Activated CD4-positive, CD25-positive, alpha-beta regulatory T cell (primary cell): ENCODE measurements around the gene SOS1.
"Not testable (repeated sequence)": the region's sequence is repeated elsewhere in the genome, so short reads cannot be mapped to it uniquely, and the experiment has no call there.

Source experiments
- DNase-seq, 4 experiments: peaks; one replicate each; lab custom pipeline; 2025; lab: John Stamatoyannopoulos, UW

Gene SOS1

DNA sequence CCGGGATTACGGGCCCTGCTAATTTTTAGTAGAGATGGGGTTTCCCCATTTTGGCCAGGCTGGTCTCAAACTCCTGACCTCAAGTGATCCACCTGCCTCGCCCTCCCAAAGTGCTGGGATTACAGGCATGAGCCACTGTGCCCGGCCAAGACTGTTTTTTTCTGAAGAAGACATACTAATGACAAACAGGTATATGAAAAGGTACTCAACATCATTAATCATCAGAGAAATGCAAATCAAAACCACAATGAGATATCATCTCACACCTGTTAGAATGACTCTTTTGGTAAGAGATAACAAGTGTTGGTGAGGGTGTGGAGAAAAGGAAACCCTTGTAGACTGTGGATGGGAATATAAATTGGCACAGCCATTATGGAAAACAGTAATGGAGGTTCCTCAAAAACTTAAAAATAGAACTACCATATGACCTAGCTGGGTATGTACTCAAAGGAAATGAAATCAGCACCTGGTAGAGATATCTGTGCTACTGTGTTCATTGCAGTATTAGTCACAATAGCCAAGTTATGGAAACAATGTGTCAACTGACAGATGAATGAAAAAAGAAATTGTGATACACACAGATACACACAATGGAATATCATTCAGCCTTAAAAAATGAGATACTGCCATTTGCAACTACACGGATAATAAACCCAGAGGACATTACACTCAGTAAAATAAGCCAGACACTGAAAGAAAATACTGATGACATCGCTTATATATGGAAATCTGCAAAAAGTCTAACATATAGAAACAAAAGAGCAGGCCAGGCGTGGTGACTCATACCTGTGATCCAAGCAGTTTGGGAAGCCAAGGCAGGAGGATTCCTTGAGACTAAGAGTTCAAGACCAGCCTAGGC lies 20.8 kb downstream of the SOS1 start:
- no peak for DNase-seq

DNA sequence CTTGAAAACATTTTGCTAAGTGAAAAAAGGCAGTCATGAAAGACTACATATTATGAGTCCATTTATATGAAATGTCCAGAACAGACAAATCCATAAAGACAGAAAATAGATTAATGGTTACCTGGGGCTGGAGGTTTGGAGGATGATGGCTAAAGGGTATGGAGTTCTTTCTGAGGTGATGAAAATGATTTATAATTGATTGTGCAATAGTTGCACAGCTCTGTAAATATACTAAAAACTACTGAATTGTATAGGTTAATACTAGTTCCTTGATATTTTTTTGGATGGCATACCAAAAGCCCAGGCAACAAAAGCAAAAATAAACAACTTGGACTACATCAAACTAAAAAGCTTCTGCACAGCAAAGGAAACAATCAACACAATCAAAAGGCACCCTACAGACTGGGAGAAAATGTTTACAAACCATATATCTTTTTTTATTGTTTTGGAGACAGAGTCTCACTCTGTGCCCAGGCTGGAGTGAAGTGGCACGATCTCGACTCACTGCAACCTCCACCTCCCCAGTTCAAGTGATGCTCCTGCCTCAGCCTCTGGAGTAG lies 21.5 kb downstream of the SOS1 start:
- DNase-seq, result no peak

DNA sequence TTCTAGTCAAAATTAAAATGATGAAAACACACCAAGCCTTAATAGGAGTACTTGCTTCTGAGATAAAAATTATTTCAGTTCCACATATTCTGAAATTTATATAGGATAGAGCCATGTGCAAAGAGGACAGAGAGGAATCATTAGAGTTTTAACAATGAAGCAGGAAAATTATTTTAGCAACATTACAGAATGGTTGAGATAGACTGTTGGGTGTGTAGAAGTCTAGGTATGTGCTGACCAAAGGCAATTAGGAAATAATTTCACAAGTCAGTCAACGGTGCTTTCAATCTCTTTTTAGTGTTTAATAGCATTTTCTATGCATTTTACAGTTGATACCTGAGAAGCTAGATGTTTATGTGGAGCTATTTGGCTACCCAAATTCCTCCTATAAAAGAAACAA lies 25.2 kb downstream of the SOS1 start:
- DNase-seq, result no peak

DNA sequence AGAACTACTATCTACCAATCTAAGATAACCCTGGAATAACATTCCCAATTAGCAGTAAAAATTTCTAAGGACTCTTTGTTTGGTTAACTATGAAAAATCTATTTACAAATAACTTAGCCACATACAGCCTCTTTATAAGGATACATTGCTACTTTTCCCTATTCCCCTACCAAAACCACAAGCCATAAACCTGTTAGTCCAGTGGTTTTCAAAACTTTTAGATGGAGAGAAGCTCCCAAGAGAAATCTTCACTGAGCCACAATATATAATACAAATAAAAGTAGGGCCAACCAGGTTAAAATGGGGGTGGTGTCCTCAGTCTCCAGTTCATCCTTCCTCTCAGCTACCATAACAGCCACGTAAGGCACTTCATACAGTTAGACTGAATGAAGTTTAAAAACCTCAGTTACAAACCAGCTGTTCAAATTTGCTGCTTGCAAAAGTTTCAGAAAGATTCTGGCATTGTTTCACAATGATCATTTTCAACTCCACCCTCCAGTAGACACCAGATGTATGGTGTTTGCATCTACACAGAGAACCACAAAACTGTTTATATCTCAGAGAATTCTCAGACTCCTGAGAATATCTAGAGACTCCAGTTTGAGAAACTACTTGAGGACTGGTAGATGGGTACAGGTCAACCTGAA lies 26.0 kb downstream of the SOS1 start:
- DNase-seq, result no peak

DNA sequence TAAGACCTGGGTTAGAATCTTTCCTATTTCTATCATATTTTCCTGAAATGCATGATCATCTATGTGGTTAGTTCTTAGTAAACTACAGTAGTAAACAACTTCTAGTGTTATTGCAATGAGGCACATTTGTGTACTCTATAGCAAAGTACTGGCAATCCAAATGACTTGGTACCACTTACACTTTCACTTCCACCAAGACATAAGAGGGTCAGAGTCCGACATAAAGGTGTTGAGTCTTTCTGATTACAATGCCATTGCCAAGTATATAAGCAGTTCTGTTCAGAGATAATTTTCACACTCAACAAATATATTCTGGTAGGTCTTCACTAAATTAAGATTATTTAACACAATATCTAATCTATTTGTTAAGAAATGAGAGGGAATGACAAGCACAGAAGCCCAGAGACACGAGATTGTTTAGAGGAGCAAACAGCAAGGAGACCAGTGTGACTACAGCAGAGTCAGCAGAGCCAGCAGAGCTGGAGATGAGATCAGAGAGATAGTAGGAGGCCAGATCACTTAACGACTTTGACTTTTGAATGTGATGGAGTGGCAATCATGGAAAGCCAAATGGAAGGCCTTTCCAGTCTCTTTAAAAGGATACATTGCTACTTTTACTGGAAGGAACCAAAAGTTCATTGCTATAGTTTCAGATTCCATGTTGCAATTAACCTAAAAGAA lies 27.5 kb downstream of the SOS1 start:
- DNase-seq, result no peak

DNA sequence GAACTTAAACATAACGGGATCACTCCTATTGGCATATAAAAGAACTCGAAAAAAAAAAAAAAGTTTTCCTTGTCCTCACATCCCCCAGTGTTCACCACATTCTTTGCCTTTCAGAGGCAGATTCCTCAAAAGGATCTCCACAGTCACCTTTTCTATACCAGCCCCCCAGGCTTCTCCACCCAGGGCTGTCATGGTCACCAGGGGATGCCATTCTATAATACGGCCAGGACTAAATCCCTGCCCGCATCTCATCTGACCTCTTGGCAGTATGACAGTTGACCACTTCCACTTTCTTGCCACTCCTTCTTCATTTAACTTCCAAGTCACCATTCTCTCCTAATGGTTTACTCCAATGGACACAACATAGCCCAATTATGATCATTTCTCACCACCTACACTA lies 29.3 kb downstream of the SOS1 start:
- no peak for DNase-seq

DNA sequence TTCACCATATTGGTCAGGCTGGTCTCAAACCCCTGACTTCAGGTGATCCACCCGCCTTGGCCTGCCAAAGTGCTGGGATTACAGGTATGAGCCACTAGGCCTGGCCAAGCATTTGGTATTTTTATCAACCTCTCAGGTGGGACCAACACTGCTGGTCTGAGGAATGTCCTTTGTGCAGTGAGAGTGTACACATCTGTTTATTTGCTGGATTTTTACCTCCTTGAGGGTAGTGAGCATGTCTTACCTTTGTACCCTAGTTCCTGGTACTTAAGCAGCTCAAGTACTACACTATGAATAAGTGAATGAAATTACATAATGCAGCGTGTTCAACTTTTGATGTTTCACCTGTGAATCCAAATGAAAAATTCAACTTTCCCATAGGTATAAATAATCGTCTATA lies 29.8 kb downstream of the SOS1 start:
- no peak for DNase-seq

DNA sequence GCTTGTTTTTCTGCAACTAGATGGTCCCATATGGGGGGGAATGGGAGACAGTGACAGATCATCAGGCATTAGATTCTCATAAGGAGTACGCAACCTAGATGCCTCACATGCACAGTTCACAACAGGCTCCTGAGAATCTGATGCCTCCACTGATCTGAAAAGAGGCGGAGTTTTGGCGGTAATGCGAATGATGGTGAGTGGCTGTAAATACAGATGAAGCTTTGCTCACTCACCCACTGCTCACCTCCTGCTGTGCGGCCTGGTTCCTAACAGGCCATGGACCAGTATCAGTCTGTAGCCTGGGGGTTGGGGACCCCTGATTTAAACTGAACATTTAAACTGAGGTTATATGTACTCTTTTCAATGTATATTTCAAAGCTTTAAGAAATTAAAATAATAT lies 40.7 kb downstream of the SOS1 start:
- DNase-seq, result no peak

DNA sequence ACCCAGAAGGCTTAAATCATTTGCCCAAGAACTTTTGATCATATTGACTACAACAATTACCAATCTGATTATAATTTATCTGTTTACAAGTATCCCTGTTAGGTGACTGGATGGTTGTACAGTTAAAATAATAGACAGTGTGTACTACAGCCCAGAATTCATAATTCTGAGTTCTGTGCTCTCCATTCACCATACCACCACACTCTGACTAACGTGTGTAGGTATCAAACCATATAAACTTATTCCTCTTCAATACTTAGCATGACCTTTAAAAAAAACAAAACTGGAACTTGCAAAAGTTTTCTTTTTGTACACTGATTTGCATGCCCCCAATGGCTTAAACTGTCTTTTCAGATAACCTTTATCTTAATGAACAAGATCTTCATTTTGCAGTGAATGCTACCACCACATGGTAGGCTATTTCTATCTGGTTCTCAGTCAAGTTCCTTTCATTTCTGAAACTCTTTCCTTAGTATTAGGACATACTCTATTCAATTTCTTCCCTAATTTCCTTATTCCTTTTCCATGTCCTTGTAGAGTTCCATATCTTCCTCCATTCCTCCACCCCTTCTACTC lies 50.9 kb downstream of the SOS1 start:
- no peak for DNase-seq

DNA sequence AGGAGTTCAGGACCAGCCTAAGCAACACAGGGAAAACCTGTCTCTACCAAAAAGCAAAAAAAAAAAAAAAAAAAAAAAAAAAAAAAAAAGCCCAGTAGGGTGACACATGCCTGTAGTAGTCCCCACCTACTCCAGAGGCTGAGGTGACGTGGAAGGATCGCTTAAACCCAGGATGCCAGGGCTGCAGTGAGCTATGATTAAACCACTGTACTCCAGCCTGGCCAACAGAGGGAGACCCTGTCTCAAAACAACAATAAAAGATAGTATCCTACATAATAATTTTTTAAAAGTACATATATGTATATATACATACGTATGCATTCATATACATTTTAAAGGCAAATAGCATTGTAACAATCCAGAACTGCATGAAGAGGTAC lies 51.7 kb downstream of the SOS1 start:
- DNase-seq, result no peak

DNA sequence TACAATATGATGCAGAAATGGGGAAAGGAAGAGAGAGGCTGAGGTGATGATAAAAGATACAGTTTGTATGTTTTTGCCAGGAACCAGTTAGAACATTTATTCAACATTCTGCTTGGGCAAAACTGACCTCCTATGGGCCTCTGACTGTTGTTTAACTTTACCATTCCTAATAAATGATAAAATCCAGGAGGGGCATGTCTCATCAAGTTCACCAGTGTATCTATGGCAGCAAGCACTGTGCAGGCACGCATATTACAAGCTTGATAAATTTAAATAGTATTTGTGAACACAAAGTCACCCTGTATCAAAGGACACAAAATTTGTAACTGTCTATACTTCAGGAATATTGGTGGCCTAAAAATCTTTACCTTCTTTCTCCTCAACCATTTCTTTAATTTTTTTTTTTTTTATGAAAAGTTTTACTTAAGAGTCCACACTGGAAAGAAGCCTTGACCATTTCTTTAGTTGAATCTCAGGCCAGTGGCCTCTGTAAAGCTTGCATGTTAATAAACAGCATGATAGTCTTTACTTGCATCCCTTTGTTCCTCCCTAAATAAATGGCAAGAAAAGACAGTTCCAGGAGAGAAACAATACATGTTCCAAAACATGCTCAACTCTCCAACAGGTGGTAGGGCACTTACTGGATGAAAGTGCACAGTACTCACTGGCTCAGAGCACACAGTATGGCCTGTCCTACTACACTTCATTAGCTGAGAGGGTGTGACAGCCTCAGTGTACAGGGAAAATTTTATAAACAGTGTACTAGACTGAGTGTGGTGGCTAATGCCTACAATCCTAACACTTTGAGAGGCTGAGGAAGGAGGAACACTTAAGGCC lies 52.3 kb downstream of the SOS1 start:
- DNase-seq, result no peak

DNA sequence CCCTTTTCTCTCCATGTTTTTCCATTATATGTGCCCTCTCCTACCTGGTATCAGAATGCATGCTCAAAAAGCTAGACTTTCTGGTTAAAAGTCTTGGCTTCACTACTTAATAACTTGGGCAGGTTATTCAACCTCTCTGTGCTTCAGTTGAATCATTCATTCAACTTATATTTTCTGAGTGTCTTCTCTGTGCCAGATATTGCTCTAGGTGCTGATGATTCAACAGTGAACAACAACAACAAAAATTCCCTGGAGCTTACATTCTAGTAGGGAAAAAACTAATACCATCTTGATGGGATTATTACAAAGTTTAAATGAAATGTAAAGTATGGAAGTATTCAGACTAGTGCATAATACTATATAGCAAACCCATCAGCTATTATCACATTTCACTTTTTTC lies 55.2 kb downstream of the SOS1 start:
- no peak for DNase-seq

DNA sequence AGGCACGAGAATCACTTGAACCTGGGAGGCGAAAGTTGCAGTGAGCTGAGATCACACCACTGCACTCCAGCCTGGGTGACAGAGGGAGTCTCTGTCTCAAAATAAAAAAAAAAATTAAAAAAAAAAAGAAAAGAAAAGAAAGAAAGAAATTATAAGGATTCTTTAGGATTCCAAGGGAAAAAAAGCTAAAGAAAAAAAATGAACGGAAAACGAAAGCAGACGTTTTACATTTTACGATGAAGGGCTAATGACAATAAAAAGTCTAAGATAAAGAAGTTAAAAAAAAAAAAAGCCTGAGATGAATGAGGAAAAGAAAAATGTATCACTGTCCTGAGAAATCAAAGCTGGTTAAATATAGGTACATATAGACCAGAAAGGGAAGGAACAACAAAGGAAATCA lies 58.5 kb downstream of the SOS1 start:
- no peak for DNase-seq

DNA sequence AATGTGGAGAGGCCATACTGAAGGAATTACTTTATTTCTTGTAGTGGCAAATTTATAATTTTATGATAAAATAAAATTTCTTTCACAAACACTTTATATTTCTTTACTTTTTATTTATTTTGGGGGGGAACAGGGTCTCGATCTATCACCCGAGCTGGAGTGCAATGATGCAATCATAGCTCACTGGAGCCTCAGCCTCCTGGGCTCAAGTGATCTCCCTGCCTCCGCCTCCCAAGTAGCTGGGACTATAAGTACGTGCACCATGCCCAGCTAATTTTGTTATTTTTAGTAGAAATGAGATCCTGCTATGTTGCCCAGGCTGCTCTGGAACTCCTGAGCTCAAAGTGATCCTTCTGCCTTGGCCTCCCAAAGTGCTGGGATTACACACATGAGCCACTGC lies 59.6 kb downstream of the SOS1 start:
- no peak for DNase-seq

DNA sequence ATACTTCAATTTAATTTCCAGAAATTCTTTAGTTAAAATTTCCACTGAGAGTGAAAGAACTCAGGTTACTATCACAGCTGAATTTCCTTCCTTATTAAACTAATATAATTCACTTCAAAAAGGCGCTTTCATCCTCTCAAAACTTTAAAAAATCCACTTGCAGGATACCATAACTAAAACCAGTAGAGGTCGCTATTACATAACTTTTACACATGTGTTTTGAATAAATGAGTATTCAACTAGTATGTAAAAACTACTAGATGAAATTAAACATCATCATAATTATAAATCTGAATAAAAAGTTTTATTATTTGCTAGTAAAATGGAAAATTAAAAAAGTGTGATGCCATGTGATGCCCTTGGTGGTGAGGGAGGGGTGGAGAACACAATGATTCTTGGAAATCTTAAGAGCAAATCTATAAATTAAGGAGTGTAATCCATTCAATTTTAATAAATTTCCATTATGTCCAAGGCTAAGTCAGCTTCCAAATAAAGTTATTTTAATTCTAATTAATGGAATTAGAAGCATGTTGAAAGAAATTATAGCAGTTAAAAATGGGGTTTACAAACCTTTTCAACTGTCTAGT lies 61.4 kb downstream of the SOS1 start:
- DNase-seq, result no peak

DNA sequence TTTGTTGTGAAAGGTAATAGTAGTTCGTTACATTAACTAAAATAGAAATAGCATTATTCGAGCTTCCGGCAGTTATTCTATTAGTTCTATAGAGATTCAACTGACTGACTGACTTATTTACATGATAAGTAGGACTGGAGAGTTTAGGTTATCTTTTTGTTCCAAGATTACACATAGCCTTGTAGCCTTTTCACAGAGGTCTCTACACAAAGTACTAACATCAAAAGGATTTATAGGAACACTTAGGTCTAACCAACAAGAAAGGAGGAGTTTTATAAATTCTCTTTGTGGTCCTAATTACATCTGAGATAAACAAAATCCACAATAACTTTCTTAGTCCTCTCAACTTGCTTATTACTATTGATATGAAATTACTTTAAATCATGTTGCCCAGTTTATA lies 62.8 kb downstream of the SOS1 start:
- no peak for DNase-seq

DNA sequence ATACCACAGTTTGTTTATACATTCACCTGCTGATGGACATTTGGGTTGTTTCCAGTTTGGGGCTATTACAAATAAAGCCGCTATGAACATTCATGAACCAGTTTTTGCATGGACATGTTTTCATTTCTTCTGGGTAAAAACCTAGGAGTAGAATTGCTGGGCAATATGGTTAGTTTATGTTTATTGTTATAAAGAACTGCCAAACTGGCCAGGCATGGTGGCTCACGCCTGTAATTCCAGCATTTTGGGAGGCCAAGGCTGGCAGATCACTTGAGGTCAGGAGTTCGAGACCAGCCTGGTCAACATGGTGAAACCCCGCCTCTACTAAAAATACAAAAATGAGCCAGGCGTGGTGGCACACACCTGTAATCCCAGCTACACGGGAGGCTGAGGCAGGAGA lies 68.2 kb downstream of the SOS1 start:
- DNase-seq, result not testable (repeated sequence)

DNA sequence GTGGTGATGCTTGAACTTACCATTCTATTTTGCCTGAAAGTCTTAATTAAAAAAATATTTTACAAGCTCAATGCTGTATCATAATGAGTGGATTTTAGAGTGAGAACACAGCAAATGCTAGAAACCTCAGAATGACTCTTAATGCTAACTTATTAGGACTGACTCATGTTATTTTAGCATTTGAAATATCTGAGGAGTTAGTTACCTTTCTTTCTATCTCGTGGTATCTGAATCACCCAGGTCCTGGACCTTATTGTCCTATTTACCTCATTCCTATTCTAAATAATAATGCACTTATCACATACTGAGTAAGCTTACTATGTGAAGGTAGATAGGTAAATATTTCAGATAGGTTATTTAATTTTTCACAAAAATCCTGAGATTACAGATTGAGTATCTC lies 70.7 kb downstream of the SOS1 start:
- no peak for DNase-seq

DNA sequence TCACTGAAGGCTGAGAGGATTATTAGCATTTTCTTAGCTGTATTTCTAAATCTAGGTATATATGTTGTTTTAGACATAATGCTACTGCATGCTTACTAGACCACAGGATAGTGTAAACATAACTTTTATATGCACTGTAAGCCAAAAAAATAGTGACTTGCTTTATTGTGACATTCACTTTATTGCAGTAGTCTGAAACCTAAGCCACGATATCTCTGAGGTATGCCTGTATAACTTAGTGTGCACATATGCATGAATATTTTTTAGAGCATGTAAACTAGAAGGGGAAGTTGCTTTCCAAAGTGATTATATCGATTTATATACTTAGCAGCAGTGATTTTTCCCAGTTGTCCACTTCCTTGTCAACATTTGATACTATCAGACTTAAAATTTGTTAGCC lies 81.8 kb downstream of the SOS1 start:
- DNase-seq, result no peak

DNA sequence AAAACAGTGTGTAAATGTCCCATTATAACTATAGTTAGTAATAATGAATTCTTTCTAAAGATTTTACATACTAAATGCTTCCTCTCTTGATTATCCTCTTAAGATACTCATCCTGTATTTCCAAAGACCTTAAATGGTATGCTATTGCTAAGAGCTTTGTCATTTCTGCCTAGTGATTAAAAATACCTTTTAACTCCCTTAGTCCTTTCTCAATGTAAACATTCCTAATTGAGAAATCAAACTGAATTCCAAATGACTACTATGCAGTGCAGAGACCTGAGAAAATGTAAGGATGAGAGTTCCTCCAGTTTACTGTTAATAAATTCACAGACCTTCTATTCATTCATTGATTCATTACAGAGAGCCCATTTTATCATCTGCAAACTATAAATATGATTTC lies 86.9 kb downstream of the SOS1 start:
- no peak for DNase-seq

DNA sequence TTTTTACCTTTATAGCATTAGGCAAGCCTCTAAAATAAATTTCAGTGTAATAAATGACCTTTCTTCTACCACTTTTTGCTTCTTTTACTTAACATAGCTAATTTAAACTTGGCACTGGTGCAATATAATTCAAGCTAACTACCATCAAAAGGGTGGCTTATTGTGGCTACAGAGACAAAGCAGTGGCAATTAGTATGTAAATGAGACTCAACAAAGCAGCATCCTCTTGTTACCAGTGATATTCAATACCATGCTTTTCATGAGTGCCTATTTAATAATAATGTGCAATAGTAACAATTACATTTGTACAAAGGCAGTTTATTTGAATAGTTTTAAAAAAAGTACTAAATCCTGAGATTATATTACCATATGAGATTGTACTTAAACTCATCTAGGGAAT lies 93.4 kb downstream of the SOS1 start:
- no peak for DNase-seq
